HG02884 (cell line): ENCODE results near the gene LRP1-AS.

ENCODE experiments used
- ATAC-seq: cut with Tn5 transposase; IDR thresholded peaks from one replicate; pipeline ENCODE4 v1.9.1; 2021; ENCODE audit warnings: mild to moderate bottlenecking, moderate library complexity; ENCODE audit not compliant: unreplicated experiment

Gene LRP1-AS

GRCh38 chr12:57099766-57100165, 47.7 kb downstream of the LRP1-AS start:
- ATAC-seq: no peak

GRCh38 chr12:57099047-57099714, 48.2 kb downstream of the LRP1-AS start:
- ATAC-seq: no peak

DNA sequence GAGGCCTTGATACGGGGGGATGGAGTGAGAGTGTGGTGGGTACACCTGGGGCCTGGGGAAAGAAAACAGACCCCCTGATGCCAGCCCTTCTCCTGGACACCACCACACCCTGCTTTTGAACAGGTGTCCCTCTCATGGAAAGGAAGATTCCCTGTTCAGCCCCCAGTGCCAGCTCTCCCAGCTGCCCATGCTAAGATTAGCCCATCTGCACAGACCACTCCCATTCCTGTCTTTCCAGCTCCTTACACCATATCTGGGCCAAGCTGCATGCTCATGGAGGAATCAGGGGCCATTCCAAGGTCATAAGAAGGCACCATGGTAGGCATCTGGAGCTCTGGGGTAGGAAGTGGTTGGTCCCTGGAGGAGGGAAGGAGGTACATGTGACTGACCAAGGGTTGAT, 48.9 kb downstream of the LRP1-AS start:
- ATAC-seq: no peak

DNA sequence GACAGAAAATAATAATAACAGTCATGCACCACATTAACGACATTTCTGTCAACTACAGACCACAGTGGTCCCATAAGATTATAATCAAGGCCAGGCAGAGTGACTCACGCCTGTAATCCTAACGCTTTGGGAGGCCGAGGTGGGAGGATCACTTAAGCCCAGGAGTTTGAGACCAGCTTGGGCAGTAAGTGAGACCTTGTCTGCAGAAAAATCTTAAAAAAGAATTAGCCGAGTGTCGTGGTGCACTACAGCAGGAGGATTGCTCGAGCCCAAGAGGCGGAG, 49.9 kb downstream of the LRP1-AS start:
- ATAC-seq: no peak

- no peak for ATAC-seq
These were observed 50.5 kb downstream of the LRP1-AS start for GRCh38 chr12:57096748-57097553.

GRCh38 chr12:57096099-57096572, 51.3 kb downstream of the LRP1-AS start:
- no peak for ATAC-seq

DNA sequence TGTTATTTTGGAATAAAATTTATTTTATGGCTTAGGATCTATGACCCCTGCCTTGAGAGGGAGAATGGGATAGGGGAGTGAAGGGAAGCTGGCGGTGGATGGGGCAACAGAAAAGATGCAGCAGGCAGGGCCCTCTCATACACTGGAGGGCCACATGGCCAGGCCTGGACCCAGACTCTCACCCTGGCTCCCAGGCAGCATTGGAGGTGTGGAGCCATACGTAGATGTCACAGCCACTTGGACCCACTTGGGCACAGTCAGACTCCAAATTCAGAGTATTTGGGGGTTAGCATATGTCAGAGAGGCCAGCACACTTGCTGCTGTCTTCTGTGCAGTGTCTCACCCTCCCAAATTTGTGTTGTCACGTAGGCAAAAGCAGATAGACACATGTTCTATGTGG, 52.0 kb downstream of the LRP1-AS start:
- no peak for ATAC-seq
